ENCODE measurements around the gene PCARE.

The PCARE gene

DNA sequence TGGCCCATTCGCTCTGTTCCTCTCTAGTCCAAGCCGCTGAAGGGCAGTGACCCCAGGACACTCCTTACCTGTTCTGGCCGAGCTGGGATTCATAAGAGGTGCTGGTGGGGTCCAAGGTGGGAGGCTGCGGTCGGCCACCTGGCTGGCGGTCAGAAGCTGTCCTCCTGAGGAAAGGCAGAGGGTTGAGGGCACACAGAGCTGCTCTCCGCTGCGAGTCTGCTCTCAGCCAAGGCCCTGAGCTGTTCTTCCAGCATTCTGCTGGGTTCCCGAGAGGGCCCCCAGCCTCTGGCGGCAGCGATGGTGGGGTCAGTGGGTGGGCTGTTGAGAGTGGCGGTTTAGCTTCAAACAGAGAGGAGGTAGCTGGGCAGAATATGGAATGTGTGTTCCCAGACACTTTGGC, 3.8 kb downstream of the PCARE start:
- no peaks in the 10 kb centered on the region for H3K36me3 ChIP-seq (ENCODE audit: insufficient read depth, low read length)
- H3K9me2 ChIP-seq (replicated peaks; ENCODE audit: low read depth, low read length) = no peaks in the 10 kb centered on the region
- H2AFZ ChIP-seq (ENCODE audit: low read length) = no peak overlapping the region
- H3K4me1 ChIP-seq (ENCODE audit: insufficient read depth, low read length, poor library complexity, severe bottlenecking) = no peaks in the 10 kb centered on the region
- H3K4me3 ChIP-seq (ENCODE audit: low read length, poor library complexity, severe bottlenecking) = no peak overlapping the region
- H4K20me1 ChIP-seq (ENCODE audit: insufficient read depth, low read length, poor library complexity, severe bottlenecking) = no peaks in the 10 kb centered on the region
- H3K9me3 ChIP-seq (ENCODE audit: insufficient read depth, low read depth, low read length) = no peaks in the 10 kb centered on the region
- no peak for TF ChIP-seq EZH2phosphoT487 (IDR thresholded peaks at IDR 0.05; ENCODE audit: borderline replicate concordance)
- TF ChIP-seq, protein P1, sequence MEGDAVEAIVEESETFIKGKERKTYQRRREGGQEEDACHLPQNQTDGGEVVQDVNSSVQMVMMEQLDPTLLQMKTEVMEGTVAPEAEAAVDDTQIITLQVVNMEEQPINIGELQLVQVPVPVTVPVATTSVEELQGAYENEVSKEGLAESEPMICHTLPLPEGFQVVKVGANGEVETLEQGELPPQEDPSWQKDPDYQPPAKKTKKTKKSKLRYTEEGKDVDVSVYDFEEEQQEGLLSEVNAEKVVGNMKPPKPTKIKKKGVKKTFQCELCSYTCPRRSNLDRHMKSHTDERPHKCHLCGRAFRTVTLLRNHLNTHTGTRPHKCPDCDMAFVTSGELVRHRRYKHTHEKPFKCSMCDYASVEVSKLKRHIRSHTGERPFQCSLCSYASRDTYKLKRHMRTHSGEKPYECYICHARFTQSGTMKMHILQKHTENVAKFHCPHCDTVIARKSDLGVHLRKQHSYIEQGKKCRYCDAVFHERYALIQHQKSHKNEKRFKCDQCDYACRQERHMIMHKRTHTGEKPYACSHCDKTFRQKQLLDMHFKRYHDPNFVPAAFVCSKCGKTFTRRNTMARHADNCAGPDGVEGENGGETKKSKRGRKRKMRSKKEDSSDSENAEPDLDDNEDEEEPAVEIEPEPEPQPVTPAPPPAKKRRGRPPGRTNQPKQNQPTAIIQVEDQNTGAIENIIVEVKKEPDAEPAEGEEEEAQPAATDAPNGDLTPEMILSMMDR (conservative IDR thresholded peaks at IDR 0.05; ENCODE audit: low read length) = no peak
- no peak overlapping the region for H3K9ac ChIP-seq (ENCODE audit: low read depth, low read length, poor library complexity, severe bottlenecking)
- no peaks in the 10 kb centered on the region for H3K79me2 ChIP-seq (ENCODE audit: insufficient read depth, low read length)
- H3K27me3 ChIP-seq (ENCODE audit: insufficient read depth, low read length, poor library complexity, severe bottlenecking) = no peaks in the 10 kb centered on the region
- H3F3A ChIP-seq (ENCODE audit: low read depth) = no peaks in the 10 kb centered on the region
- H3K4me2 ChIP-seq (ENCODE audit: low read depth, low read length, poor library complexity, severe bottlenecking) = no peak overlapping the region

DNA sequence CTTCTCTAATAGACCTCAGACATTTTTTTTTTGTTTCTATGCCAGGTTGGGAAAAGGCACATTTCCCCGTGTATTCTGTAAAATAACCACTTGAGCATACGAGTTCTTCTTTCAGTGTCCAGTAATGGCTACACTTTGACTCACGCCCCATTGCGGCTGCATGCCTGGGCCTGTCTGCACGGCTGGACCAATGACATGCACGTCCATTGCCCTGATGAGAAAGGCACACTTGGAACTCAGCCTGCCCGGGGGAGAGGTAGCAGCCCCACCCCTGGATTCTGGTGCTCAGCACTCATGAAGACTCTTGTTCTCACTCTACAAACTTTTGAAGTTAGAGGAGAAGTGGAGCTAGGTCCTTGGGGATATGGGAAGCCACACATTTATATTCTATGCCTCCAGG, 5.8 kb downstream of the PCARE start:
- Histone ChIP-seq H4K20me1 (ENCODE audit: insufficient read depth, low read length, poor library complexity, severe bottlenecking) (no peaks in the 10 kb centered on the region), H3K9me2 (replicated peaks; ENCODE audit: low read depth, low read length) (no peaks in the 10 kb centered on the region), H3K4me1 (ENCODE audit: insufficient read depth, low read length, poor library complexity, severe bottlenecking) (no peaks in the 10 kb centered on the region), H3K36me3 (ENCODE audit: insufficient read depth, low read length) (no peaks in the 10 kb centered on the region), H2AFZ (ENCODE audit: low read length) (no peak overlapping the region), H3K9me3 (ENCODE audit: insufficient read depth, low read depth, low read length) (no peaks in the 10 kb centered on the region), H3K27me3 (ENCODE audit: insufficient read depth, low read length, poor library complexity, severe bottlenecking) (no peaks in the 10 kb centered on the region), H3K4me2 (ENCODE audit: low read depth, low read length, poor library complexity, severe bottlenecking) (no peak overlapping the region), H3K4me3 (ENCODE audit: low read length, poor library complexity, severe bottlenecking) (no peak overlapping the region), H3F3A (ENCODE audit: low read depth) (no peaks in the 10 kb centered on the region), H3K9ac (ENCODE audit: low read depth, low read length, poor library complexity, severe bottlenecking) (no peak overlapping the region), H3K79me2 (ENCODE audit: insufficient read depth, low read length) (no peaks in the 10 kb centered on the region)
- no peak for TF ChIP-seq EZH2phosphoT487 (IDR thresholded peaks at IDR 0.05; ENCODE audit: borderline replicate concordance)
- TF ChIP-seq, protein P1 (conservative IDR thresholded peaks at IDR 0.05; ENCODE audit: low read length) = no peak

DNA sequence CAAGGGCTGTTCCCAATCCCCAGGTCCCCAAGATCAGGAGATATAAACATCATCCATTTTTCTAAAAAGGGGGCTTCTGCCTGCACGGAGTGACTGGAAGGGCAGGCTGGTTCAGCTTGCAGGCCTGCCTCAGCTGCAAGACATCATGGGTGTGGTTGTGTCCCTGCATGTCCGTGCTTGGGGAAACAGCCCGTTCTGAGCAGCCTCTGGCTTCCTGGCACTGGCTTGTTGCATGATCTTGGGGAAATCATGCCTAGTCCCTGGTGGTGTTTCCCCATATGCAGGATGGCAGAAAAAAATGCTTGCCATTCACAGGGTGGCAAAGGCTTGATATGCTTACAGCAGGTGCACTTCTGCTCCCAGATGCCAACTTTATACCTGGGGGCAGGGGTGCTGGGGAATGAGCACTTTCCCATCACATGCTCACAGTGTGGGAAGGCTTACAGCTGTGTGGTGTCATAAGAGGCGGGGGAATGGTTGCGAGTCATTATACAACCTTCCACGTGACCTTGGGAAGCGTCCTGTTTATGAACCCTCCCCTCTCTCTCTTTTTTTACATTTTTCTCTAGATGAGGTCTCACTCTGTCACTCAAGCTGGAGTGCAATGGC, 7.2 kb downstream of the PCARE start:
- TF ChIP-seq, protein P1 (conservative IDR thresholded peaks at IDR 0.05; ENCODE audit: low read length) = no peak
- TF ChIP-seq EZH2phosphoT487 (IDR thresholded peaks at IDR 0.05; ENCODE audit: borderline replicate concordance) = no peak
- Histone ChIP-seq H4K20me1 (ENCODE audit: insufficient read depth, low read length, poor library complexity, severe bottlenecking) (no peaks in the 10 kb centered on the region), H2AFZ (ENCODE audit: low read length) (no peak overlapping the region), H3K27me3 (ENCODE audit: insufficient read depth, low read length, poor library complexity, severe bottlenecking) (no peaks in the 10 kb centered on the region), H3K9me2 (replicated peaks; ENCODE audit: low read depth, low read length) (no peaks in the 10 kb centered on the region), H3K9ac (ENCODE audit: low read depth, low read length, poor library complexity, severe bottlenecking) (no peak overlapping the region), H3K79me2 (ENCODE audit: insufficient read depth, low read length) (no peaks in the 10 kb centered on the region), H3K4me2 (ENCODE audit: low read depth, low read length, poor library complexity, severe bottlenecking) (no peak overlapping the region), H3K9me3 (ENCODE audit: insufficient read depth, low read depth, low read length) (no peaks in the 10 kb centered on the region), H3K4me1 (ENCODE audit: insufficient read depth, low read length, poor library complexity, severe bottlenecking) (no peaks in the 10 kb centered on the region), H3F3A (ENCODE audit: low read depth) (no peaks in the 10 kb centered on the region), H3K4me3 (ENCODE audit: low read length, poor library complexity, severe bottlenecking) (no peak overlapping the region), H3K36me3 (ENCODE audit: insufficient read depth, low read length) (no peaks in the 10 kb centered on the region)

Measured in Loucy (cell line).